DOHH2 (cell line): ENCODE results near the gene SRI.

ENCODE experiments used
- EZH2phosphoT487 ChIP-seq: fragments of 200-600 bp; sonication (generic); IDR thresholded peaks from 2 replicates; pipeline ENCODE4 v1.6.1; 2017; ENCODE audit warnings: borderline replicate concordance, mild to moderate bottlenecking, antibody characterized with exemption, low read length, moderate library complexity, mixed read lengths
- TF ChIP-seq, protein P1 (sequence below): fragments of 200-600 bp; sonication (generic); IDR thresholded peaks from one replicate; pipeline ENCODE4 v1.5.1; 2014; ENCODE audit warnings: antibody characterized with exemption, mild to moderate bottlenecking, low read depth, low read length; ENCODE audit not compliant: poor library complexity, severe bottlenecking

DNA sequence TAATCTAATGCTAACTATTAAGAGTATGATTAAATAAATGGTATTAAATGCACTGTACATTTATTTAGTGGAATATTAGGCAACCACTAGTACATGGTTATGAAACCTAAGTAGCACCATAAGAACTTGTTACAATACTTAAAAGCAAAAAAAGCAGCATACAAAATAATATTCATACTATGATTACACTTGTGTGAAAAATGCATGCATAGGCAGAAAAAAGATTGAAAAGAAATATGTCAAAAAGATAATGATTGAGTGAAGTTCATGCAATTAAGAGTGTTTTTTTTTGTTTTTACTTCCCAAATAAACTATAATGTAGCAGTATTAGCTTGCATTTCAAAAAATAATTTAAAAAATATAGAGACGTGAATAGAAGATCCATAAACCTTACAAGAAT, 20.0 kb upstream of the SRI start:
- TF ChIP-seq, protein P1, sequence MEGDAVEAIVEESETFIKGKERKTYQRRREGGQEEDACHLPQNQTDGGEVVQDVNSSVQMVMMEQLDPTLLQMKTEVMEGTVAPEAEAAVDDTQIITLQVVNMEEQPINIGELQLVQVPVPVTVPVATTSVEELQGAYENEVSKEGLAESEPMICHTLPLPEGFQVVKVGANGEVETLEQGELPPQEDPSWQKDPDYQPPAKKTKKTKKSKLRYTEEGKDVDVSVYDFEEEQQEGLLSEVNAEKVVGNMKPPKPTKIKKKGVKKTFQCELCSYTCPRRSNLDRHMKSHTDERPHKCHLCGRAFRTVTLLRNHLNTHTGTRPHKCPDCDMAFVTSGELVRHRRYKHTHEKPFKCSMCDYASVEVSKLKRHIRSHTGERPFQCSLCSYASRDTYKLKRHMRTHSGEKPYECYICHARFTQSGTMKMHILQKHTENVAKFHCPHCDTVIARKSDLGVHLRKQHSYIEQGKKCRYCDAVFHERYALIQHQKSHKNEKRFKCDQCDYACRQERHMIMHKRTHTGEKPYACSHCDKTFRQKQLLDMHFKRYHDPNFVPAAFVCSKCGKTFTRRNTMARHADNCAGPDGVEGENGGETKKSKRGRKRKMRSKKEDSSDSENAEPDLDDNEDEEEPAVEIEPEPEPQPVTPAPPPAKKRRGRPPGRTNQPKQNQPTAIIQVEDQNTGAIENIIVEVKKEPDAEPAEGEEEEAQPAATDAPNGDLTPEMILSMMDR: no peak
- no peak for TF ChIP-seq EZH2phosphoT487
